Thyroid gland (tissue), 4 donors: ENCODE measurements around the gene USP48.

Source experiments
- POLR2A ChIP-seq, 2 donors: fragments of 450-650 bp; IDR thresholded peaks; one replicate each; pipeline ENCODE4 v1.6.1; 2017; ENCODE audit warnings: antibody characterized with exemption in 2 of 2, mild to moderate bottlenecking in 2 of 2, moderate library complexity in 1 of 2
- TF ChIP-seq, protein P1 (sequence below), 6 experiments: fragments of 200-600 bp in 3 of 6; fragments of 450-650 bp in 3 of 6; sonication (generic) in 3 of 6; IDR thresholded peaks; one replicate each; pipeline ENCODE4 v1.5.1; 2016 to 2019; ENCODE audit warnings: antibody characterized with exemption in 6 of 6, mild to moderate bottlenecking in 2 of 6, inconsistent platforms in 1 of 6, moderate library complexity in 1 of 6

- TF ChIP-seq, protein P1, sequence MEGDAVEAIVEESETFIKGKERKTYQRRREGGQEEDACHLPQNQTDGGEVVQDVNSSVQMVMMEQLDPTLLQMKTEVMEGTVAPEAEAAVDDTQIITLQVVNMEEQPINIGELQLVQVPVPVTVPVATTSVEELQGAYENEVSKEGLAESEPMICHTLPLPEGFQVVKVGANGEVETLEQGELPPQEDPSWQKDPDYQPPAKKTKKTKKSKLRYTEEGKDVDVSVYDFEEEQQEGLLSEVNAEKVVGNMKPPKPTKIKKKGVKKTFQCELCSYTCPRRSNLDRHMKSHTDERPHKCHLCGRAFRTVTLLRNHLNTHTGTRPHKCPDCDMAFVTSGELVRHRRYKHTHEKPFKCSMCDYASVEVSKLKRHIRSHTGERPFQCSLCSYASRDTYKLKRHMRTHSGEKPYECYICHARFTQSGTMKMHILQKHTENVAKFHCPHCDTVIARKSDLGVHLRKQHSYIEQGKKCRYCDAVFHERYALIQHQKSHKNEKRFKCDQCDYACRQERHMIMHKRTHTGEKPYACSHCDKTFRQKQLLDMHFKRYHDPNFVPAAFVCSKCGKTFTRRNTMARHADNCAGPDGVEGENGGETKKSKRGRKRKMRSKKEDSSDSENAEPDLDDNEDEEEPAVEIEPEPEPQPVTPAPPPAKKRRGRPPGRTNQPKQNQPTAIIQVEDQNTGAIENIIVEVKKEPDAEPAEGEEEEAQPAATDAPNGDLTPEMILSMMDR (IDR thresholded peaks at IDR 0.05), result no peak
- TF ChIP-seq POLR2A (IDR thresholded peaks at IDR 0.05), result no peak
Observed at GRCh38 chr1:21756393-21757089, 26.4 kb downstream of the USP48 start.
